Hematopoietic multipotent progenitor cell treated with erythropoietin and hydrocortisone succinate and interleukin-3 and kit ligand, for 15 days (in vitro differentiated cells): ENCODE results near the gene NLRP13.
"Not testable (repeated sequence)": the region's sequence is repeated elsewhere in the genome, so short reads cannot be mapped to it uniquely, and the experiment has no call there.

Experiments
- DNase-seq: peaks from one replicate; pipeline ENCODE4 v3.0.0-alpha.2; 2015; ENCODE audit warnings: low spot score

NLRP13 gene, protein sequence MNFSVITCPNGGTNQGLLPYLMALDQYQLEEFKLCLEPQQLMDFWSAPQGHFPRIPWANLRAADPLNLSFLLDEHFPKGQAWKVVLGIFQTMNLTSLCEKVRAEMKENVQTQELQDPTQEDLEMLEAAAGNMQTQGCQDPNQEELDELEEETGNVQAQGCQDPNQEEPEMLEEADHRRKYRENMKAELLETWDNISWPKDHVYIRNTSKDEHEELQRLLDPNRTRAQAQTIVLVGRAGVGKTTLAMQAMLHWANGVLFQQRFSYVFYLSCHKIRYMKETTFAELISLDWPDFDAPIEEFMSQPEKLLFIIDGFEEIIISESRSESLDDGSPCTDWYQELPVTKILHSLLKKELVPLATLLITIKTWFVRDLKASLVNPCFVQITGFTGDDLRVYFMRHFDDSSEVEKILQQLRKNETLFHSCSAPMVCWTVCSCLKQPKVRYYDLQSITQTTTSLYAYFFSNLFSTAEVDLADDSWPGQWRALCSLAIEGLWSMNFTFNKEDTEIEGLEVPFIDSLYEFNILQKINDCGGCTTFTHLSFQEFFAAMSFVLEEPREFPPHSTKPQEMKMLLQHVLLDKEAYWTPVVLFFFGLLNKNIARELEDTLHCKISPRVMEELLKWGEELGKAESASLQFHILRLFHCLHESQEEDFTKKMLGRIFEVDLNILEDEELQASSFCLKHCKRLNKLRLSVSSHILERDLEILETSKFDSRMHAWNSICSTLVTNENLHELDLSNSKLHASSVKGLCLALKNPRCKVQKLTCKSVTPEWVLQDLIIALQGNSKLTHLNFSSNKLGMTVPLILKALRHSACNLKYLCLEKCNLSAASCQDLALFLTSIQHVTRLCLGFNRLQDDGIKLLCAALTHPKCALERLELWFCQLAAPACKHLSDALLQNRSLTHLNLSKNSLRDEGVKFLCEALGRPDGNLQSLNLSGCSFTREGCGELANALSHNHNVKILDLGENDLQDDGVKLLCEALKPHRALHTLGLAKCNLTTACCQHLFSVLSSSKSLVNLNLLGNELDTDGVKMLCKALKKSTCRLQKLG

DNA sequence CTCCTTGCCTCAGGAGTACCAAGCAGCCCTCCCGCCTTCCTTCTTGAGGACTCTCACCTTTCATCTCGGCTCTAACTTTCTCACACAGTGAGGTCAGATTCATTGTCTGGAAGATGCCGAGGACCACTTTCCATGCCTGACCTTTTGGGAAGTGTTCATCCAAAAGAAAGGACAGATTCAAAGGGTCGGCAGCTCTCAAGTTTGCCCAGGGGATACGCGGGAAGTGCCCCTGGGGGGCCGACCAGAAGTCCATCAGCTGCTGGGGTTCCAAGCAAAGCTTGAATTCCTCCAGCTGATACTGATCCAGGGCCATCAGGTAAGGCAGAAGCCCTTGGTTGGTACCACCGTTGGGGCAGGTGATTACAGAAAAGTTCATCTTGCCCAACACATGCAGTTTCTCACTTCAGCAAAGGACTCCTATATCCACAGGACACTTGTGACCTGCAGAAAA, at the start of gene NLRP13:
TSS of gene NLRP13 (minus strand) at position 401 of the 451 bp plus-strand sequence. CDS start at position 376, 25 bp downstream.
- DNase-seq: no peak

DNA sequence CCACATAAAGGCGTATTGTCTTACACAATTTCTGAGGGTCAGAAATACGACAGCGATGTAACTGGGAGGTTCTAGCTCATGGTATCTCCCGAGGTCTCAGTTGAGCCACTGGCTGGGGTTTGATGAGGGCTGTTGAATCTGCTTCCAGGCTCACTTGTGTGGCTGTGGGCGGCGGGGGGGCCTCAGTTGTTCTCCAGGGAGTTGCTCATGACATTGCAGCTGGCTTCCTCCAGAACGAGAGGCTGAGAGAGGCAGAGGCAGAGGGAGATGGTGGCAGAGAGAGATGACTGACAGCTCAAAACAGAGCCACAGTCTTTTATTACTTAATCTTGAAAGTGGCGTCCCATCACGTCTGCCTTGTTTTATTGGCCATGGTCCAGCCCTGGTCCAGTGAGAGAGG, 48.3 kb upstream of the NLRP13 start:
- no peak for DNase-seq

DNA sequence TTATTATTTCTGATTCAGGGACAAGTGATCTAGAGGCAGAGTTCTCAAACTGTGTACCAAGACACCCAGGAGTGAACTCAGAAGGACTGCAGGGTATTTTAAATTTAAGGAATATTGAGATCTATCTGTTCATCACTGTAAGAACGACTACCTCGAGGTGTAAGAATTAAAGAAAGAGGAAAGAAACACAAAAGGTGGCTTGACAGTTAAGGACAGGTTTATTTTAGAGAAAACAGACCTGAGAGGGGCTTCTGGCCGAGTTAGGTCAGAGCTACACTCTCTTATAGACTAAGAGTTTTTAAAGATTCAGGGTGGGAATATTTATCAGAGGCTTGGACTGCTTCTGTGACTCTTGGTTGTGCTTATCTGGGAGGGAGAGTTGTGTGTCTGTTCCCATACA, 41.8 kb upstream of the NLRP13 start:
- DNase-seq: no peak

DNA sequence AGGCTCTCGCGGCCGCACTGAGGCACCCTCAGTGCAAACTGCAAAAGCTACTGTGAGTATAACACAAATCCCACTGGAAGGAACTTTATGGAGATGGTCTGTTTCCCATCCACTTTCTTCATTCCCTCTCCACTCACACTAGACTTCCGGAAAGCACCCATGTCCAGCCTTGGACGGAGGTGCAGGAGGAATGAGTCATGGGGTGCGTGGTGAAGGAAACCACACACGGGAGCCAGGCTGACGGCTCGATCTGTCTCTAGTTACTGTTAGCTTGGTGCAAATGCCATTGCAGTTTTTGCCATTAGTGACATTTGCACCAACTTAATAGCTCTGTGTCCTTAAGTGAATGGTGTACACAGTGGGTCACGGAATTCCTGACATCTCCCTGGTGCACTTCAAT, 30.1 kb upstream of the NLRP13 start:
- DNase-seq: no peak

DNA sequence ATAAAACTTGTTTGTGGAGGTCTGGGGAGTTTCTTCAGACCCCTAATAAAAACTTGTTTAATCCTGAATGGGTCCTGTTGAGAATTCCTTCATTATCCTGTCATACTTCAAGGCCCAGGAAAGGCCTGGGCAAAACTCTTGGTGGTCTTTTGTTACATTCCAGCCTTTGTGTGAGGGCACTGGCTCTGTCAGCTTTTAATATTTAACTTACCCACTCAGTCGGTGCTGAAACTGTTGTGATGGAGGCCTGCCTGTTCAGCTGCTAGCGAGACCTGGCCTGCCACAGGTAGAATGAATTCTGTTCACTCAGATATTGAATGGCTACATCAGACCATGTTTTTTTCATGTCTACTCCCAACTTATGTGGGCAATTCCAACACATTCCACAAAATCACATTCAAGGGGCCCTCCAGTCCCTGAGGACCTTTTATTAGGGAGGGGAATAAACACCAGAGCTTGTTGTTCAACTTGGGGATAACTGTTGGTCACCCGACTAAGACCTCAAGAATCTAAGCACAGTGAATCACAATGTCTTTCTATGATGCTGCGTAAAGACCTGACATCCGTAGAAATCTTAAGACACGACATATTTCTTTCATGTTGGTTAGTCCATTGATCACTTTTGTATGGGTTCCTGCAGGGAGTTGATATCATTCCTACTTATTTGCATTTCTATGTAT, 28.0 kb upstream of the NLRP13 start:
- DNase-seq: no peak

DNA sequence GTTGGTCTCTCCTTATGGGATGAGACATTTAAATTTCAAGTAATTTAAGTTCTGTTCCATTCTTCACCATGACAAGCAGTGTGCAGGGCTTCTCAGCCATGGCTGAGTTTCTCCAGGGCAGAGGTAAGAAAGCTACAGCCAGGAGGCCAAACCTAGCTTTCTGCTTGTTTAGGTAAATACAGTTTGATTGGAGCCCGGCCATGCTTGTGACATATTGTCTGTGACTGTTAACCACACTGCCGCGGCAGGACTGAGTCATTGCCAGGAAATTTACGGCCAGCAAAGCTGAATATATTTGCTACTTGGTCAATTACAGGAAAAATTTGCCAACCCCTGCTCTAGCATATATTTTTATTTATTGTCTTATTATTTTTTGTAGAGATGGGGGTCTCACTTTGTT, 26.2 kb upstream of the NLRP13 start:
- no peak for DNase-seq

DNA sequence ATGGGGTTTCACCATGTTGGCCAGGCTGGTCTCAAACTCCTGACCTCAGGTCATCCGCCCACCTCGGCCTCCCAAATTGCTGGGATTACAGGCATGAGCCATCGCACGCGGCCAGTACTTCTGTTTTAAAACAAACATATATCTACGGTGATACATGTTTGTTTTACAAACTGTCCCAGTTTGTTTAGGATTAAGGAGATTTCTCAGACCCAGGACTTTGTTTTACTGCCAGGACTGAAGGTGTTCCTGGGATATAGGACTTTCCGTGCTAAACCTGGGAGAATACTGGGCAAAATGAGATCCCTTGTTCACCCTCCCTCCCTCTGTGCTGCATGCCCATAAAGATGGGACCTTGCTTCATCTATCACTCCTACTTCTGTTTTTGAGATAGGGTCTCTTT, 24.3 kb upstream of the NLRP13 start:
- no peak for DNase-seq

DNA sequence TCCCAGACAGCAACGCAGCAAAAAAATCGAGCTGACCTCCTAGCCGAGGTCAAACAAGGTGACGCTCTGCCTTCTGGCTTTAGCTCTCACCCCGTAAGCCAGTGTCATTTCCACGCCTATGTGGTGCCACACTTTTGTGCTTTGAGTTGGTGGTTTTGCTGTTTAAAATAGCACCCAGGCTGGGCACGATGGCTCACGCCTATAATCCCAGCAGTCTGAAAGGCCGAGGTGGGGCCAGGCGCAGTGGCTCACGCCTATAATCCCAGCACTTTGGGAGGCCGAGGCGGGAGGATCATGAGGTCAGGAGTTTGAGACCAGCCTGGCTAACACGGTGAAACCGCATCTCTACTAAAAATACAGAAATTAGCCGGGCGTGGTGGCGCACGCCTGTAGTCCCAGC, 18.4 kb upstream of the NLRP13 start:
- not testable (repeated sequence) for DNase-seq

DNA sequence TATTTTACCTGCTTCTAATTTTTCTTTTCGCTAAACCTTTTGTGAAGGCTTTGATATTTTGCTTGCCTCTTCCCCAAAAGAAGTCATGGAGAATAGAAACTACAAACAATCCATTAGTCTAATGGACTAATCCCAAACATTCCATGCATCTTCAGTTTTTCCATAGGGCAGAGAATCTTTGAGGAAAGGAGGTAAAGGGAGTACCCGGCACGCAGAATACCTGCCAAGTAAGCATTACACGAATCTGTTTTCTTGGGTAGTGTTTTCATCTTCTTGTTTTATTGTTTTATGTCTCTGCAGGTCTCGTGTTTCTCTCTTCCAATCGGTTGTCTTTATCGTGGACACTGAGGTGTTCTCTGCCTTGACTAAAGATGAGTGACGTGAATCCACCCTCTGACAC, 15.4 kb upstream of the NLRP13 start, which contains the start of gene NLRP8:
TSS of gene NLRP8 (plus strand) at position 301 of the 400 bp plus-strand sequence.
- no peak for DNase-seq

DNA sequence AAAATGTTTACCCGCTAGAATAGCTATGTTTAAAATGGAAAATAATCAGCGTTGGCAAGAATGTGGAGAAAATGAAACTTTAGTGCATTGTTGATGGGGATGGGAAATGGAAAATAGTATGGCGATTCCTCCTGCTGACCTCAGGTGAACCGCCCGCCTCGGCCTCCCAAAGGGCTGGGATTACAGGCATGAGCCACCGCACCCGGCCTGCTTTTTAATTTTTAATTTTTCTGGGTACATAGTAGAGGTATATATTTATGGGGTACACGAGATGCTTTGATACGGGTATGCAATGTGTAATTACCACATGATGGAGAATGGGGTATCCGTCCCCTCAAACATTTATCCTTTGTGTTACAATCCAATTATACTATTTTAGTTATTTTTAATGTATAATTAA, 8.2 kb upstream of the NLRP13 start:
- DNase-seq: no peak

DNA sequence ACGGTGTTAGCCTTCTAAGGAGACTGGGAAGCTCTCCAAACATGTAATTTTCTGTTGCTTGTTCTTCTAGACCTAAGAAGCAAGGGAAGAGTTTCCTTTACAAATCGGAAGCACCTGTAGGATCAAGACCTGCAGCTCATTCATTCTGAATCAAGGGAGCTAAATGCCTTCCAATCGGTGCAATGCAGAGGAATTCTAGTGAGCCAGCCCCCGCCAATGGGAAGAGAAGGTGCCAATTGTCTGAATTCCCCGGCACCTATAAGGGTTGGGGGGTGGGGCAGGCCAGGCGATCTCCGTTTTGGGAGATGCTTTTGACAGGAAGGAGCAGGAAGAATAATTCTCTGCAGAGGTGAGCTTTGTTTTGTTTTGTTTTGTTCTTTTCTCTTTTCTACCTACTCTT, 7.1 kb upstream of the NLRP13 start:
- no peak for DNase-seq

DNA sequence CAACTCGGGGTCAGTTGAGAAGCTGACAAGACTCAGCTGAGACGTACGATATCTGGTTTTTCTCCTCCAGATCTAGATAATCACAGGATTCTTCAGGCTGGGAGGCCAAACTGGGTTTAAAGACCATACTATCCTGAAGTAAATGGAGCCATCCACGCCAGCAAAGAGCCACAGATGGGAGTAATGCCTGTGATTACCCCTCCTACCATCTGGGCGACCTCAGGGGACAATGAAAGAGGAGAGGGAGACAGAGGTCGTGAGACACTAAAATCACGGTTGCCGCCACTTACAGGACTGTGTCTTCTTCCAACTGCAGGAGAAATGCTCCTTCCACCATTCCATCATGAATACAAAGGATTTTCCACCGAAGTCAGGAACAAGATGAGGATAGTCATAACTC, 3.1 kb upstream of the NLRP13 start:
- DNase-seq: no peak

DNA sequence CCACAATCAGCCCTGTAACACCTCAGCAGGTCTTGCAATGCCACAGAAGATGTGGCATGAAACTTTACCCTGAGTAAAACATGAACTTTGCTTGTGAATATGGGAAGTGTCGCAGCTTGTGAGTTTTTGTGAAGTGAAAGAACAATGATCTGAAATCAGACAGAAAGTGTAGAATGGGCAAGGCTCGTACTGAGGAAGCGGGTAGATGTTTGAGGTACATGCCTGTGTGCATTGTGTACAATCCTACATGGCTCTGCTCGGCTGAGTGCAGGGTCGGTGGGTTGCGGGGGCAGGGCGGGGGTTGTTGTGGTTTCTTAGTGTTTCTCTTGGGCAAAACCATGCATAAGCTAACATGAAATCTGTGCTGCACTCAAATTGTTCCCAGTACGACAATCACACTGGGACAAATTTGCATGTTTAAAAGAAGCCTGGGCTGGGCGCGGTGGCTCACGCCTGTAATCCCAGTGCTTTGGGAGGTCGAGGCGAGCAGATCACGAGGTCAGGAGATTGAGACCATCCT, 1.1 kb downstream of the NLRP13 start:
- DNase-seq: no peak

DNA sequence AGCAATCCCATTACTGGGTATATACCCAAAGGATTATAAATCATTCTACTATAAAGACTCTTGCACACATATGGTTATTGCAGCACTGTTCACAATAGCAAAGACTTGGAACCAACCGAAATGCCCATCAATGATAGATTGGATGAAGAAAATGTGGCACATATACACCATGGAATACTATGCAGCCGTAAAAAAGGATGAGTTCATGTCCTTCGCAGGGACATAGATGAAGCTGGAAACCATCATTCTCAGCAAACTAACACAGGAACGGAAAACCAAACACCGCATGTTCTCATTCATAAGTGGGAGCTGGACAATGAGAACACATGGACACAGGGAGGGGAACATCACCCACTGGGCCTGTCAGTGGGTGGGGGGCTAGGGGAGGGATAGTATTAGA, 2.9 kb downstream of the NLRP13 start:
- DNase-seq: not testable (repeated sequence)

DNA sequence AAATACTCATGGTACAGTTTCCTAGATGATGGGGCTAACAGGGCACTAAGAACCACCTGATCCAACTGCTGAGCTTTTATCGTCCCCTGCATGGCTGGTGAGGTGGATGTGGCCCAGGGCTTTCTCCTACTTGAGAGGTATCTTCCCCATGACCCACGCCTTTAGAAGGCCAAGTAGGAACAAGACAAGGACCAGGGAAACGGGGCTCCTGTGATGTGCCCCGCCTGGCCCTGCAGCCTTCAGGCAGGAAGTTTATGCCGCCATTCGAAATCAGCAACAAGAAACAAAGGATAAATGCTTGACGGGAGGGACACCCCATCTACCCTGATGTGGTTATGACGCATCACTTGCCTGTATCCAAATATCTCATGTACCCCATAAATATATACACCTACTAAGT, 4.1 kb downstream of the NLRP13 start:
- DNase-seq: no peak

DNA sequence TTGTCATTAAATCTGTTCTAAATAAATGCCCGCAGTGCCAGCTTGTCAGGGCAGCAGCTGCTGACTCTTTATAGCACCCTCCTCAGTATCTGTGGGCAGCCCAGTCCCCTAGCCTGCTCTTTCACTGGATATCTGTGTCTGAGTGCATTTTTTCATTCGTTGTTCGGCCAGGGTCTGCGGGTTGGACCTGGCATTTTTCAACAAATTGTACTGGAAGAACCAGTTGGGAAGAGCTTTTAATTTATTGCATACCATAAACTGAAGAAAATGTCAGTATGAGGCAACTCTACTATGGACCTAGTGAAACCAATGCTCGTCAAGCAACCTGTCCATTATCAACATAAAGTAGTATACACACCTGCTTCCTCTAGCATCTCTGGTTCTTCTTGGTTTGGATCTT, 8.6 kb downstream of the NLRP13 start:
- no peak for DNase-seq

DNA sequence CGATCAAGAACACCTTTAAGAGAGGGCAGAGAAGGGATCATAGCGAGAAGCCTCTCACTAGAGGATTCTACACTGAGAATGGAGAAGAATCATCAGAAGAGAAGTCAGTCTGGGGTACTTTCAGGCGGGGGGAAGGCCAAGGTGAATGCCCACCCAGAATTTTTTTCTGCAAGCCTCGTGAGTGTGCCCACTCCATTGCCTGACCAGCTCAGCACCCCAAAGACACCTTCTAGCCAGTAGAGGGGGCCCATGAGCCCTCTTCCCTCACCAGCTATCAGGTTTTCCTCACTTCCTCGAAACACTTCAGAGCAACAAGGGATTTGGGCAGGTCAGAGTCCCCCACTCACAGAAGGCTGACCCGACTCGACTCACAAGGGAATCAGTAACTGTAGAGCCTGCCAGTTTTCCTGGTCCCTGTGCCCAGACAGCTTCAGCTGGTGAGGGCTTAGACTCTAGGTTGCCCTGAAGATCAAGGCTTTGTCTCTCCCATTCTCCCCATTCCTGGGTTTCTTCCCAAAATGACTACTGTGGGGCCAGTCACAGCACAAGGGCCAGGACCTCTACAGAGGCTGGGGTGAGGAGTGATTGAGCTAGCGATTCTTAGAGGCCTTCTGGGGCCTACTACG, 18.4 kb downstream of the NLRP13 start:
- no peak for DNase-seq

DNA sequence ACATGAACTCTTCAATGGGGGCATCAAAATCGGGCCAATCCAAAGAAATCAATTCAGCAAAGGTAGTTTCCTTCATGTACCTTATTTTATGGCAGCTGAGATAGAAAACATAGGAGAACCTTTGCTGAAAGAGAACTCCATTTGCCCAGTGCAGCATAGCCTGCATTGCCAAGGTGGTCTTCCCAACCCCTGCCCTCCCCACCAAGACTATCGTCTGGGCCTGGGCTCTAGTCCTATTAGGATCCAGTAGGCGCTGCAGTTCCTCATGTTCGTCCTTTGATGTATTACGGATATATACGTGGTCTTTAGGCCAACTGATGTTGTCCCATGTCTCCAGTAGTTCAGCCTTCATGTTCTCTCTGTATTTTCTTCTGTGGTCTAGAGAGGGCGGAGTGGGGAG, 19.2 kb downstream of the NLRP13 start:
- no peak for DNase-seq

DNA sequence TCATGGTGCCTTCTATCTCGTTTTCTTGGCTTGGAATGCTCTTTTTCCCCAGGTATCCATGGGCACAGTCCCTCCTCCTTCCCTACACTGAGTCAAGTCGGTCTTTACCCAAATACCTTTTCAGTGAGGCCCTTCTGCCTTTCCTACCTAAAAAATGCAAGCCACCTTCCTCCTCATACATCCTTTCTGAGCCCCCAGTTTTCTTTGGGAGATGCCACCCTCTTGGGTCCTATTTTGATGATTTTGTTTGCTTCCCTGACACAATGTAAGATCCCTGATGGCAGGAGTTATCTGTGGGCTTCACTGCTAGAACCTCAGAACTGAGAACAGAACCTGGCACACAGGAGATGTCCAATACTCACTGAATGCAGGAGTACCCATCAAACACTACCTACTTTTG, 22.3 kb downstream of the NLRP13 start:
- DNase-seq: no peak

DNA sequence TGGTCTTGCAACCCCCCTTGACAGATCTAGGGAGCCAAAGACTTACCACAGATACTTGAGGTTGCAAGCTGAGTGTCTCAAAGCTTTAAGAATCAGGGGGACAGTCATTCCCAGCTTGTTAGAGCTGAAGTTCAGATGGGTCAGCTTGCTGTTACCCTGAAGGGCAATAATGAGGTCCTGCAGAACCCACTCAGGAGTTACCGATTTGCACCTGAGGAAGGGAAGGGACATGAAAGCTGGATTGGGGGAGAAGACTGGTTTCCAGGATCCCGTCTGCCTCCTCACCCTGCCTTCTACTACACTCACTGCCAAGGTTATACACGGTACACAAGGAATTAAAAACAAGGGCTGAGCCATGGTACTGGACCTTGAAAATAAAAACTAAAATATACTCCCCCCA, 24.4 kb downstream of the NLRP13 start:
- DNase-seq: no peak

DNA sequence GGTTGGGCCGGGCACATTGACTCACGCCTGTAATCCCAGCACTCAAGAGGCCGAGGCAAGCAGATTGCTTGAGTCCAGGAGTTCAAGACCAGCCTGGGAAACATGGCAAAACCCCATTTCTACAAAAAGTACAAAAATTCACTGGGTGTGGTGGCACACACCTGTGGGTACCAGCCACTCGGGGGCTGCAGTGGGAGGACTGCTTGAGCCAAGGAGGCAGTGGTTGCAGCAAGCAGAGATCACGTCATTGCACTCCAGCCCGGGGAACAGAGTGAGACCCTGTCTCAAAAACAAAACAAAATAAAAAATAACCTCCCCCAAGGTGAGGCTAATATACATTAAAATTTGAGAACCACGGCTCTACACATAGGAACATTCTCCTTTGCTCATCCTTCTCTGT, 24.9 kb downstream of the NLRP13 start:
- no peak for DNase-seq
